SU-DHL-6 (cell line): ENCODE measurements around the gene NOS1AP.

Experiments used
- H2AFZ ChIP-seq: fragments of 200-600 bp; sonication (generic); 2 replicates; pipeline ENCODE4 v1.6.1; 2014; ENCODE audit warnings: low read depth, mild to moderate bottlenecking, moderate library complexity, mixed read lengths, antibody characterized with exemption, low read length; ENCODE audit not compliant: severe bottlenecking
- H3F3A ChIP-seq: fragments of 200-600 bp; shearing (Covaris generic); 2 replicates; pipeline ENCODE4 v1.6.0; 2016; ENCODE audit warnings: antibody characterized with exemption, mild to moderate bottlenecking; ENCODE audit not compliant: insufficient read depth
- H3K27ac ChIP-seq: fragments of 200-600 bp; sonication (generic); 2 replicates; pipeline ENCODE4 v1.5.1; 2016; ENCODE audit warnings: low read depth, mild to moderate bottlenecking, low read length, moderate library complexity, mixed read lengths
- H3K27me3 ChIP-seq: fragments of 200-600 bp; sonication (generic), shearing (Covaris generic); 2 replicates; pipeline ENCODE4 v1.6.0; 2014; ENCODE audit warnings: mild to moderate bottlenecking, low read length
- H3K36me3 ChIP-seq: fragments of 200-600 bp; sonication (generic); 2 replicates; pipeline ENCODE4 v1.6.1; 2014; ENCODE audit warnings: mild to moderate bottlenecking, low read length, mixed read lengths
- H3K4me2 ChIP-seq: fragments of 300-600, 200-600 bp; shearing (Covaris generic), sonication (generic); 2 replicates; pipeline ENCODE4 v1.6.0; 2014; ENCODE audit warnings: low read length, low read depth, mild to moderate bottlenecking; ENCODE audit not compliant: poor library complexity, severe bottlenecking
- H3K4me3 ChIP-seq: fragments of 200-600 bp; sonication (generic); 2 replicates; pipeline ENCODE4 v1.5.1; 2014; ENCODE audit warnings: antibody characterized with exemption, low read length, mild to moderate bottlenecking, mixed read lengths; ENCODE audit not compliant: insufficient read depth, poor library complexity, severe bottlenecking
- H3K79me2 ChIP-seq: fragments of 200-600 bp; sonication (generic); 2 replicates; pipeline ENCODE4 v1.6.1; 2014; ENCODE audit warnings: mild to moderate bottlenecking, low read length, moderate library complexity; ENCODE audit not compliant: insufficient read depth
- H3K9ac ChIP-seq: fragments of 200-600 bp; sonication (generic); 2 replicates; pipeline ENCODE4 v1.7.0; 2014; ENCODE audit warnings: mild to moderate bottlenecking, low read length
- H3K9me2 ChIP-seq: fragments of 200-600 bp; sonication (generic); replicated peaks from 2 replicates; pipeline ENCODE4 v1.6.1; 2014; ENCODE audit warnings: low read length; ENCODE audit not compliant: insufficient read depth
- H3K9me3 ChIP-seq: fragments of 200-600 bp; sonication (generic); 2 replicates; pipeline ENCODE4 v1.6.1; 2014; ENCODE audit warnings: low read length, mixed read lengths; ENCODE audit not compliant: insufficient read depth
- H4K20me1 ChIP-seq: fragments of 200-600 bp; sonication (generic); 2 replicates; pipeline ENCODE4 v1.6.1; 2014; ENCODE audit warnings: low read depth, mild to moderate bottlenecking, antibody characterized with exemption, low read length, moderate library complexity, mixed read lengths
- EZH2phosphoT487 ChIP-seq: fragments of 200-600 bp; sonication (generic), shearing (Covaris generic); conservative IDR thresholded peaks from 2 replicates; pipeline ENCODE4 v1.6.1; 2018; ENCODE audit warnings: mild to moderate bottlenecking, antibody characterized with exemption, low read length, moderate library complexity, mixed read lengths
- TF ChIP-seq, protein P1 (sequence below): fragments of 200-600 bp; sonication (generic); IDR thresholded peaks from one replicate; pipeline ENCODE4 v1.5.1; 2017; ENCODE audit warnings: antibody characterized with exemption, mild to moderate bottlenecking, low read length, moderate library complexity; ENCODE audit not compliant: insufficient read depth, poor library complexity, severe bottlenecking

The NOS1AP gene

GRCh38 chr1:162293073-162293692, 223.7 kb downstream of the NOS1AP start:
- Histone ChIP-seq H4K20me1 (no peaks in the 10 kb centered on the region), H3F3A (no peaks in the 10 kb centered on the region), H3K27me3 (no peaks in the 10 kb centered on the region), H3K36me3 (no peaks in the 10 kb centered on the region), H3K9me3 (no peaks in the 10 kb centered on the region), H3K27ac (no peak overlapping the region), H2AFZ (no peak overlapping the region), H3K79me2 (no peaks in the 10 kb centered on the region), H3K4me3 (no peak overlapping the region), H3K4me2 (no peak overlapping the region), H3K9me2 (no peaks in the 10 kb centered on the region), H3K9ac (no peak overlapping the region)
- TF ChIP-seq, protein P1, sequence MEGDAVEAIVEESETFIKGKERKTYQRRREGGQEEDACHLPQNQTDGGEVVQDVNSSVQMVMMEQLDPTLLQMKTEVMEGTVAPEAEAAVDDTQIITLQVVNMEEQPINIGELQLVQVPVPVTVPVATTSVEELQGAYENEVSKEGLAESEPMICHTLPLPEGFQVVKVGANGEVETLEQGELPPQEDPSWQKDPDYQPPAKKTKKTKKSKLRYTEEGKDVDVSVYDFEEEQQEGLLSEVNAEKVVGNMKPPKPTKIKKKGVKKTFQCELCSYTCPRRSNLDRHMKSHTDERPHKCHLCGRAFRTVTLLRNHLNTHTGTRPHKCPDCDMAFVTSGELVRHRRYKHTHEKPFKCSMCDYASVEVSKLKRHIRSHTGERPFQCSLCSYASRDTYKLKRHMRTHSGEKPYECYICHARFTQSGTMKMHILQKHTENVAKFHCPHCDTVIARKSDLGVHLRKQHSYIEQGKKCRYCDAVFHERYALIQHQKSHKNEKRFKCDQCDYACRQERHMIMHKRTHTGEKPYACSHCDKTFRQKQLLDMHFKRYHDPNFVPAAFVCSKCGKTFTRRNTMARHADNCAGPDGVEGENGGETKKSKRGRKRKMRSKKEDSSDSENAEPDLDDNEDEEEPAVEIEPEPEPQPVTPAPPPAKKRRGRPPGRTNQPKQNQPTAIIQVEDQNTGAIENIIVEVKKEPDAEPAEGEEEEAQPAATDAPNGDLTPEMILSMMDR, result no peak
- TF ChIP-seq EZH2phosphoT487, result no peak

GRCh38 chr1:162294015-162294414, 224.5 kb downstream of the NOS1AP start:
- no peak overlapping the region for H3K4me3 ChIP-seq
- H2AFZ ChIP-seq, result no peak overlapping the region
- H3K27me3 ChIP-seq, result no peaks in the 10 kb centered on the region
- H3K9ac ChIP-seq, result no peak overlapping the region
- TF ChIP-seq, protein P1, result no peak
- no peak for TF ChIP-seq EZH2phosphoT487
- H3K36me3 ChIP-seq, result no peaks in the 10 kb centered on the region
- no peaks in the 10 kb centered on the region for H4K20me1 ChIP-seq
- H3K9me3 ChIP-seq, result no peaks in the 10 kb centered on the region
- no peaks in the 10 kb centered on the region for H3K79me2 ChIP-seq
- no peak overlapping the region for H3K4me2 ChIP-seq
- H3K27ac ChIP-seq, result no peak overlapping the region
- no peaks in the 10 kb centered on the region for H3F3A ChIP-seq
- H3K9me2 ChIP-seq, result no peaks in the 10 kb centered on the region

GRCh38 chr1:162297208-162297607, 227.7 kb downstream of the NOS1AP start:
- no peak for TF ChIP-seq EZH2phosphoT487
- TF ChIP-seq, protein P1, result no peak
- no peak overlapping the region for H3K9ac ChIP-seq
- no peak overlapping the region for H3K27ac ChIP-seq
- no peaks in the 10 kb centered on the region for H3K9me2 ChIP-seq
- H3K9me3 ChIP-seq, result no peaks in the 10 kb centered on the region
- no peaks in the 10 kb centered on the region for H3K27me3 ChIP-seq
- H3K36me3 ChIP-seq, result no peaks in the 10 kb centered on the region
- no peak overlapping the region for H2AFZ ChIP-seq
- H3F3A ChIP-seq, result no peaks in the 10 kb centered on the region
- no peaks in the 10 kb centered on the region for H4K20me1 ChIP-seq
- no peak overlapping the region for H3K4me3 ChIP-seq
- no peaks in the 10 kb centered on the region for H3K79me2 ChIP-seq
- H3K4me2 ChIP-seq, result no peak overlapping the region
